Measurements from ENCODE around the gene COG7. TPM values are rescaled to one million over a fixed set of nuclear protein-coding genes. Genes with fewer than 3 reads are reported as not detected.

COG7 gene
- total and polyA plus RNA-seq, 2 of the 13 experiments (the other 11 are each of a cell fraction or from before 2014, with no cell fraction given): 12.6 to 54.5 TPM

- TF ChIP-seq NR2F1 (CRISPR knock-in tag; IDR thresholded peaks at IDR 0.05): peak; percentile 84 to 90
- TF ChIP-seq PAXIP1 (CRISPR knock-in tag; conservative IDR thresholded peaks at IDR 0.05): peak; percentile 80
- peak; percentile 91; the same call in 1 of the 2 replicates for TF ChIP-seq TSC22D2 (CRISPR knock-in tag; IDR thresholded peaks at IDR 0.05; ENCODE audit: borderline replicate concordance)
- peak; percentile 58; the same call in 1 of the 2 replicates for TF ChIP-seq ATF1 (CRISPR knock-in tag; IDR thresholded peaks at IDR 0.05)
- peak; percentile 70; the same call in 1 of the 2 replicates for TF ChIP-seq TBP (CRISPR knock-in tag; IDR thresholded peaks at IDR 0.05)
- peak; percentile 99 for TF ChIP-seq ZNF709 (CRISPR knock-in tag; IDR thresholded peaks at IDR 0.05)
- TF ChIP-seq HBP1 (CRISPR knock-in tag; IDR thresholded peaks at IDR 0.05; ENCODE audit: low read depth): peak; percentile 89
- peak; percentile 59 for TF ChIP-seq HMG20A (CRISPR knock-in tag; IDR thresholded peaks at IDR 0.05; ENCODE audit: borderline replicate concordance)
- no peak for TF ChIP-seq ZNF354B (CRISPR knock-in tag; IDR thresholded peaks at IDR 0.05)
- peak; percentile 49; the same call in 1 of the 2 replicates for TF ChIP-seq SIX1 (CRISPR knock-in tag; IDR thresholded peaks at IDR 0.05; ENCODE audit: borderline replicate concordance)
- TF ChIP-seq USF2 (IDR thresholded peaks at IDR 0.05; ENCODE audit: low read depth, low read length): no peak
- 0 out of 2 replicates have a peak, but pooled peaks have one; percentile 15 for TF ChIP-seq USF2 (CRISPR knock-in tag; IDR thresholded peaks at IDR 0.05; ENCODE audit: borderline replicate concordance)
- peak; percentile 95; the same call in 1 of the 2 replicates for TF ChIP-seq ZNF432 (CRISPR knock-in tag; IDR thresholded peaks at IDR 0.05; ENCODE audit: borderline replicate concordance)
- TF ChIP-seq SNAPC4 (CRISPR knock-in tag; IDR thresholded peaks at IDR 0.05): peak; percentile 96
- peak; percentile 85 for TF ChIP-seq HOXD1 (CRISPR knock-in tag; IDR thresholded peaks at IDR 0.05)
These were observed at the start of gene COG7 (continued) for GRCh38 chr16:23452572-23453337.

Measured in HepG2 (cell line).